Mucosa of descending colon (tissue), 3 donors: ENCODE measurements around the gene SNRPD2. TPM values are rescaled to one million over a fixed set of nuclear protein-coding genes. Genes with fewer than 3 reads are reported as not detected.

Experiments used
- ATAC-seq: fragments of 200-7000 bp; cut with Tn5 transposase; one replicate; pipeline ENCODE4 v1.9.1; 2020; ENCODE audit warnings: mild to moderate bottlenecking, moderate library complexity
- DNase-seq, 3 donors: peaks; one replicate each; pipeline ENCODE4 v3.0.0-alpha.2; 2020
- H3K36me3 ChIP-seq: fragments of 200-600 bp; one replicate; pipeline ENCODE4 v1.8.0; 2021; ENCODE audit warnings: low read depth, mild to moderate bottlenecking
- H3K4me1 ChIP-seq: fragments of 200-600 bp; one replicate; pipeline ENCODE4 v1.8.0; 2021; ENCODE audit warnings: low read depth, mild to moderate bottlenecking
- H3K4me3 ChIP-seq: fragments of 200-600 bp; one replicate; pipeline ENCODE4 v1.8.0; 2021; ENCODE audit warnings: mild to moderate bottlenecking
- H3K9me3 ChIP-seq: fragments of 200-600 bp; one replicate; pipeline ENCODE4 v1.8.0; 2021; ENCODE audit warnings: mild to moderate bottlenecking
- intact Hi-C, 2 donors: fragments of 100-400 bp; cut with DNase I in 1 of 2; cut with micrococcal nuclease in 1 of 2; formaldehyde crosslinking; loops; one replicate each; pipeline versions ENCODE4 v1.11.0 to v1.11.1; 2022; cut with DNase I, micrococcal nuclease
- total RNA-seq, 3 donors: library from RNA; stranded (reverse); fragmentation: NEBNext Ultra II Directional in 2 of 3; extraction: Animal tissue kit (Norgen Biotek cat#: 25700) in 2 of 3; gene quantifications; one replicate each; pipeline versions ENCODE4 v1.2.1 to v1.2.4, GENCODE V29; 2021 to 2023
- TF ChIP-seq, protein P1 (sequence below): fragments of 200-600 bp; IDR thresholded peaks from one replicate; pipeline ENCODE4 v1.8.0; 2022; ENCODE audit warnings: antibody characterized with exemption, mild to moderate bottlenecking
- donor health status: DM: no; HTN: no; CAD: no; lungs with moderate emphysema.
- donor health status: DM: no; HTN: no; CAD: no.
- donor health status: DM: no; HTN: yes; CAD: no.

SNRPD2 gene
- total RNA-seq, 3 donors from 2014 or later, result 201 to 270 (median 230) TPM

DNA sequence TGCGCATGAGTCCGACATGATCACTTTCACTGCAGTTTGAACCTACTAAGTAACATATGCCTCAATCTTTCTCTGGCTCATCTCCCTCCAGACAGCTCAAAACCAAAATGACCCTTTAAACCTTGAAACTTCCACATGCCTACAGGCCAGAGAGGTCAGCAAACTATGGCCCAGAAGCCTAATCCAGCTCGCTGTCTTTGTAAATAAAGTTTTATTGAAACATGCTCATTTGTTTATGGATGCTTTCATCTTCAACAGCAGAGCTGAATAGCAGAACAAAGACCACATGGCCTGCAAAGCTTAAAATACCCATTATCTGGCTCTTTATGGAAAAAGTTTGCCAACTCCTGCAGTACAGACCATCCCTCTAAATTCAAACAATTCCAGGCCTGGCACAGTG, 23.4 kb upstream of the SNRPD2 start:
- DNase-seq (no peak), ATAC-seq (no peak)
- H3K4me3 ChIP-seq, result no peak overlapping the region
- H3K4me1 ChIP-seq, result peaks cover 10% of the 10 kb centered on the region
- H3K9me3 ChIP-seq, result no peaks in the 10 kb centered on the region
- intact Hi-C loops, result no loop called here
- peaks cover 9% of the 10 kb centered on the region for H3K36me3 ChIP-seq
- TF ChIP-seq, protein P1, sequence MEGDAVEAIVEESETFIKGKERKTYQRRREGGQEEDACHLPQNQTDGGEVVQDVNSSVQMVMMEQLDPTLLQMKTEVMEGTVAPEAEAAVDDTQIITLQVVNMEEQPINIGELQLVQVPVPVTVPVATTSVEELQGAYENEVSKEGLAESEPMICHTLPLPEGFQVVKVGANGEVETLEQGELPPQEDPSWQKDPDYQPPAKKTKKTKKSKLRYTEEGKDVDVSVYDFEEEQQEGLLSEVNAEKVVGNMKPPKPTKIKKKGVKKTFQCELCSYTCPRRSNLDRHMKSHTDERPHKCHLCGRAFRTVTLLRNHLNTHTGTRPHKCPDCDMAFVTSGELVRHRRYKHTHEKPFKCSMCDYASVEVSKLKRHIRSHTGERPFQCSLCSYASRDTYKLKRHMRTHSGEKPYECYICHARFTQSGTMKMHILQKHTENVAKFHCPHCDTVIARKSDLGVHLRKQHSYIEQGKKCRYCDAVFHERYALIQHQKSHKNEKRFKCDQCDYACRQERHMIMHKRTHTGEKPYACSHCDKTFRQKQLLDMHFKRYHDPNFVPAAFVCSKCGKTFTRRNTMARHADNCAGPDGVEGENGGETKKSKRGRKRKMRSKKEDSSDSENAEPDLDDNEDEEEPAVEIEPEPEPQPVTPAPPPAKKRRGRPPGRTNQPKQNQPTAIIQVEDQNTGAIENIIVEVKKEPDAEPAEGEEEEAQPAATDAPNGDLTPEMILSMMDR, result no peak

DNA sequence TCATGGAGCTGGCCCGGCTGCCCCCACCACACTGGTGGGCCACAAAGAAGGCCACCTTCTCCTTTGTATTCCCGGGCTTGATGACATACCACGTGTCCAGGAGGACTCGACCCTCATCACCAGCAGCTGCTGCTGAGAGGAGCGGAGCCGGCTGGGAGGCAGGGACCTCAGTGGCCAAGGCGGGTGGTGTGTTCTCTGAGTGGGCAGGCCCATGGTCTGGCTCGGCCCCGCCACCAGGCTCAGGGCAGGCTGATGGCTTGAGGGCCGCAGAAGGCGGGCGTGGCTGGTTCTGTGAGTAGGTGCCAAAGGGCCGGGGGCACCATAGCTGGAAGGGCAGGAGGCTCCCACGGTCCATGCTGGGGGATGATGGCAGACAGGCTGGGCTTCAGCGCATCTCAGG, 21.4 kb upstream of the SNRPD2 start:
- DNase-seq (peak in 1 of 3 donors; percentile 48), ATAC-seq (no peak)
- Histone ChIP-seq H3K9me3 (no peaks in the 10 kb centered on the region), H3K4me1 (peaks cover 5% of the 10 kb centered on the region), H3K36me3 (peaks cover 9% of the 10 kb centered on the region), H3K4me3 (no peak overlapping the region)
- TF ChIP-seq, protein P1, result no peak
- intact Hi-C loops, result no loop called here

DNA sequence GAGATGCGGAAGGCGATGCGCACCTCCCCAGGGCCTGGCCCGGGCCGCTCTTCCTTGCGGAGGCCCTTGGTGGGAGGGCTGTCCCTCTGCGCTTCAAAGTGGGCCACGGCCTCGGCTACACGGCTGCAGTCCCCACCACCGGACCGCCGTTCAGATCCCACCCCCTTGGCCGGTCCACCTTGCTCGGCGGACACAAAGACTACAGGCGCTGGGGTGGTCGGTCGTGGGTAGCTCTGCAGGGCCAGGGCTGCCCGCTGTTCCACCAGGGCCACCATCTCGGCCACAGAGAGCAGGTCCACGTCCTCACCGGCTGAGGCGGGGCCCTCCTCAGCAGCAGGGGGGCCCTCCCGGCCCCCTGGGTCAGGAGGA, 20.9 kb upstream of the SNRPD2 start:
- H3K36me3 ChIP-seq, result peaks cover 9% of the 10 kb centered on the region
- H3K9me3 ChIP-seq, result no peaks in the 10 kb centered on the region
- H3K4me3 ChIP-seq, result no peak overlapping the region
- no peak for ATAC-seq
- H3K4me1 ChIP-seq, result peaks cover under 1% of the 10 kb centered on the region
- intact Hi-C loops, result no loop called here
- DNase-seq, result no peak
- TF ChIP-seq, protein P1, result no peak

DNA sequence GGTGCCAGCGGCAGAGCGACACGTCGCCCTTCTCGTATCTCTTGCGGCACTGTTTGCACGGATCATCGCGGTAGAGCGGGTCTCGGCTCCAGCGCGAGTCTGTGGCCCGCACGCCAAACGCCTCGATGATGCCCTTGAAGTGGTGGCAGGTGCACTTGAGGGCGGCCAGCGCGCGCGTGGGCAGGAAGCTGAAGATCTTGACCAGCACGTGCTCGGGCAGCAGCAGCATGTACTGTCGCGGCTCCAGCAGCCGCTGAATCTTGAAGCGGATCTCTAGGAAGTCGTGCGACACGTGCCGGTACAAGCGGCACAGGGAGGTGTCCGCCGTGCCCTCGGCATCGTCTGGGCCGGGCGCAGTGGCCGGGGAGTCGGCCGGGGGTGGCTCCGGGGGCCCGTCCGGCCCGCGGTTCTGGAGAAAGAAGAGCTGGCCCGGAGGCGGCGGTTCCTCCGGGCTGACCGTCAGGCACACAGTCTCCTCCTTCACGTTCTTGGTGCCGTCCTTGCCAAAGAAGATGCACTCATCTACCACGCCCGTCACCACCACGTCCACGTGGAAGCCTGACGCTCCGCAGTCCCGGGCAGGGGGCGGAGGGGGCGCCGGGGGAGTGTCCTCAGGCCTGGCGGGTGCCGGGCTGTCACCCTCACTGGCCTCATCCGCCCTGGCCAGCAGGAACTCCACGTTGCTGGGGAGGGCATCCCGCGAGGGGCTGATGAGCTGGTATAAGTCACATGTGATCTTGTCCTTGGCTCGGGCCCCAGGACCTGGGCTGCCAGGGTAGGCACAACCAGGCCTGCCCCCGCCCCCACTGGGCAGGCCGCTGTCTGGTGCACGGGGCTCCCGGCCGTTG, 20.3 kb upstream of the SNRPD2 start:
- Histone ChIP-seq H3K4me3 (no peak overlapping the region), H3K36me3 (peaks cover 4% of the 10 kb centered on the region), H3K4me1 (no peaks in the 10 kb centered on the region), H3K9me3 (no peaks in the 10 kb centered on the region)
- intact Hi-C loops, result no loop called here
- ATAC-seq, result no peak
- peak in 1 of 3 donors; percentile 56 for DNase-seq
- TF ChIP-seq, protein P1, result no peak

DNA sequence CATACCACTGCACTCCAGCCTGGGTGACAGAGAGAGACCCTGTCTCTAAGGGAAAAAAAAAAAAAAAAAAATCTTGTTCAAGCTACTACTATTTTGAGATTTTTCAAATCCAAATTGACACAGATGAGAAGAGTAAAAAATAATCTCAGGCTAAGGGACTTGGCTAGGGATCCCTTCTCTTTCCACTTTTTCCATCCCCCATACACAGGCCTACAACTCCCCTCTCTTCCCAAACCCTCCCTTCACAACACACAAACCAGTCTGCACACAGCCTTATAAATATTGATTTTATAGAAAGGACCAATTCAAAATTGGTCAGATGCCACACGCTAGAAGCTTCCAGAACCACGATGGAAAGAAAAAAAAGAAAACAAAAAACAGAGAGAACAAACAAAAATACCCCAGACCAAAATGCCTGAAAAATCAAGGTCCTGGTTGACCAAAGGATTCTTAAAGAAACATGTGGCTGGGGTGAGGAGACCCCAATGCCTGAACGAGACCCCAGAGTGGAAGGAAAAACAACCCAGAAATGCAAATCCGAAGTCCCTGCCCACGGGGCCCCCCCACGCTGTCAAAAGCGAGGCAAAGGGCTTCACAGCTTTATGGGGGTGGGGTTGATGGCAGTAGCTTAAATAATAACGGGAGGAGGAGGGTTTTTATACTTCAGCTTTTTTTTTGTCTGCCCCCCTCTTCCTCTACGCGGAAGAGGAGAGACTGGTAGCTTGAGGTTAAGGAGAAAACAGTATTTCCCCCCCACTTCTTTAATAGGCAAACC, 18.8 kb upstream of the SNRPD2 start:
- ATAC-seq (no peak), DNase-seq (no peak)
- intact Hi-C loops, result no loop called here
- Histone ChIP-seq H3K9me3 (no peaks in the 10 kb centered on the region), H3K4me1 (no peaks in the 10 kb centered on the region), H3K4me3 (no peak overlapping the region), H3K36me3 (peaks cover 4% of the 10 kb centered on the region)
- TF ChIP-seq, protein P1, result no peak
